Measurements from ENCODE around the gene ZDHHC9. TPM values are rescaled to one million over a fixed set of nuclear protein-coding genes. Genes with fewer than 3 reads are reported as not detected.

ZDHHC9 gene
- total RNA-seq, 1 experiment from 2014 or later: 30.5 TPM

- intact Hi-C loops (cut with micrococcal nuclease): no loop called here
- ChIA-PET CTCF (no interaction called here), POLR2A (ENCODE audit: unreplicated experiment) (no interaction called here)
- ATAC-seq (no peak), DNase-seq (no peak)
- H3F3A ChIP-seq (ENCODE audit: low read length, unreplicated experiment): no peaks in the 10 kb centered on the region
- no peak overlapping the region for H3K4me3 ChIP-seq (ENCODE audit: low read length)
- H3K4me2 ChIP-seq (ENCODE audit: low read length): no peak overlapping the region
- H3K79me2 ChIP-seq (ENCODE audit: low read length): no peaks in the 10 kb centered on the region
- no peak overlapping the region for H3K27ac ChIP-seq (ENCODE audit: low read length)
- H3K4me1 ChIP-seq (ENCODE audit: insufficient read depth, low read length): no peaks in the 10 kb centered on the region
- no peaks in the 10 kb centered on the region for H3K9me3 ChIP-seq (ENCODE audit: low read length)
- H3K9ac ChIP-seq (ENCODE audit: low read length): no peak overlapping the region
- no peaks in the 10 kb centered on the region for H3K36me3 ChIP-seq (ENCODE audit: low read depth, low read length)
- H3K9me2 ChIP-seq (replicated peaks; ENCODE audit: low read length): no peaks in the 10 kb centered on the region
- H2AFZ ChIP-seq (ENCODE audit: low read length): no peak overlapping the region
- no TSS peak for BruUV-seq (replicated peaks)
- no peaks in the 10 kb centered on the region for H4K20me1 ChIP-seq (ENCODE audit: low read length)
- no peaks in the 10 kb centered on the region for H3K27me3 ChIP-seq (ENCODE audit: low read length)
- no peak for TF ChIP-seq CTCF (conservative IDR thresholded peaks at IDR 0.05; ENCODE audit: low read depth, low read length)
- TF ChIP-seq EZH2phosphoT487 (IDR thresholded peaks at IDR 0.05; ENCODE audit: borderline replicate concordance, low read length): no peak
- no peak for TF ChIP-seq EZH2 (IDR thresholded peaks at IDR 0.05; ENCODE audit: low read length, unreplicated experiment)
Observed at GRCh38 chrX:129791961-129792570, 51.6 kb downstream of the ZDHHC9 start.

GRCh38 chrX:129791336-129791735 lies 52.4 kb downstream of the ZDHHC9 start:
- TF ChIP-seq CTCF (conservative IDR thresholded peaks at IDR 0.05; ENCODE audit: low read depth, low read length): no peak
- TF ChIP-seq EZH2 (IDR thresholded peaks at IDR 0.05; ENCODE audit: low read length, unreplicated experiment): no peak
- no peak for TF ChIP-seq EZH2phosphoT487 (IDR thresholded peaks at IDR 0.05; ENCODE audit: borderline replicate concordance, low read length)
- intact Hi-C loops (cut with micrococcal nuclease): no loop called here
- Histone ChIP-seq H3K79me2 (ENCODE audit: low read length) (no peaks in the 10 kb centered on the region), H3K9me2 (replicated peaks; ENCODE audit: low read length) (no peaks in the 10 kb centered on the region), H3K9me3 (ENCODE audit: low read length) (no peaks in the 10 kb centered on the region), H3K4me1 (ENCODE audit: insufficient read depth, low read length) (no peaks in the 10 kb centered on the region), H3F3A (ENCODE audit: low read length, unreplicated experiment) (no peaks in the 10 kb centered on the region), H3K27ac (ENCODE audit: low read length) (no peak overlapping the region), H4K20me1 (ENCODE audit: low read length) (no peaks in the 10 kb centered on the region), H3K36me3 (ENCODE audit: low read depth, low read length) (no peaks in the 10 kb centered on the region), H3K27me3 (ENCODE audit: low read length) (no peaks in the 10 kb centered on the region), H3K9ac (ENCODE audit: low read length) (no peak overlapping the region), H2AFZ (ENCODE audit: low read length) (no peak overlapping the region), H3K4me3 (ENCODE audit: low read length) (no peak overlapping the region), H3K4me2 (ENCODE audit: low read length) (no peak overlapping the region)
- no TSS peak for BruUV-seq (replicated peaks)
- ATAC-seq (no peak), DNase-seq (no peak)
- ChIA-PET POLR2A (ENCODE audit: unreplicated experiment) (no interaction called here), CTCF (no interaction called here)

GRCh38 chrX:129790808-129791207 lies 52.9 kb downstream of the ZDHHC9 start:
- DNase-seq (no peak), ATAC-seq (no peak)
- Histone ChIP-seq H3K27me3 (ENCODE audit: low read length) (no peaks in the 10 kb centered on the region), H2AFZ (ENCODE audit: low read length) (no peak overlapping the region), H3K9me2 (replicated peaks; ENCODE audit: low read length) (no peaks in the 10 kb centered on the region), H4K20me1 (ENCODE audit: low read length) (no peaks in the 10 kb centered on the region), H3K36me3 (ENCODE audit: low read depth, low read length) (no peaks in the 10 kb centered on the region), H3K4me2 (ENCODE audit: low read length) (no peak overlapping the region), H3K9me3 (ENCODE audit: low read length) (no peaks in the 10 kb centered on the region), H3K79me2 (ENCODE audit: low read length) (no peaks in the 10 kb centered on the region), H3K4me3 (ENCODE audit: low read length) (no peak overlapping the region), H3F3A (ENCODE audit: low read length, unreplicated experiment) (no peaks in the 10 kb centered on the region), H3K4me1 (ENCODE audit: insufficient read depth, low read length) (no peaks in the 10 kb centered on the region), H3K9ac (ENCODE audit: low read length) (no peak overlapping the region), H3K27ac (ENCODE audit: low read length) (no peak overlapping the region)
- intact Hi-C loops (cut with micrococcal nuclease): no loop called here
- ChIA-PET CTCF (no interaction called here), POLR2A (ENCODE audit: unreplicated experiment) (no interaction called here)
- TF ChIP-seq EZH2 (IDR thresholded peaks at IDR 0.05; ENCODE audit: low read length, unreplicated experiment): no peak
- no TSS peak for BruUV-seq (replicated peaks)

Measured in PC-3 (cell line).